Neural progenitor cell (in vitro differentiated cells): ENCODE measurements around the gene SERINC5. TPM values are rescaled to one million over a fixed set of nuclear protein-coding genes. Genes with fewer than 3 reads are reported as not detected.
"Not testable (repeated sequence)": the region's sequence is repeated elsewhere in the genome, so short reads cannot be mapped to it uniquely, and the experiment has no call there.

Source experiments
- DNase-seq: peaks from one replicate; pipeline ENCODE4 v3.0.0-alpha.2; 2016; ENCODE audit warnings: low spot score
- H2AFZ ChIP-seq: fragments of 200-600 bp; sonication (generic); replicated peaks from 2 replicates; pipeline ENCODE4 v1.6.1; 2016; ENCODE audit warnings: antibody characterized with exemption
- H3F3A ChIP-seq: fragments of 200-600 bp; sonication (generic); 2 replicates; pipeline ENCODE4 v1.6.1; 2016; ENCODE audit warnings: antibody characterized with exemption, low read depth
- H3K27ac ChIP-seq: fragments of 200-600 bp; sonication (generic); 2 replicates; pipeline ENCODE4 v1.5.1; 2016; ENCODE audit warnings: mild to moderate bottlenecking
- H3K27me3 ChIP-seq: fragments of 200-600 bp; sonication (generic); 2 replicates; pipeline ENCODE4 v1.6.1; 2016; ENCODE audit warnings: mild to moderate bottlenecking, moderate library complexity
- H3K36me3 ChIP-seq: fragments of 200-600 bp; sonication (generic); 2 replicates; pipeline ENCODE4 v1.5.1; 2016
- H3K4me1 ChIP-seq: fragments of 200-600 bp; sonication (generic); 2 replicates; pipeline ENCODE4 v1.6.1; 2016; ENCODE audit warnings: mixed run types
- H3K4me2 ChIP-seq: fragments of 200-600 bp; sonication (generic); 2 replicates; pipeline ENCODE4 v1.6.1; 2016
- H3K4me3 ChIP-seq: fragments of 200-600 bp; sonication (generic); 2 replicates; pipeline ENCODE4 v1.5.1; 2016
- H3K79me2 ChIP-seq: fragments of 200-600 bp; sonication (generic); 2 replicates; pipeline ENCODE4 v1.6.1; 2016; ENCODE audit warnings: low read depth
- H3K9ac ChIP-seq: fragments of 200-600 bp; sonication (generic); 2 replicates; pipeline ENCODE4 v1.6.1; 2016
- H3K9me3 ChIP-seq: fragments of 200-600 bp; sonication (generic); 2 replicates; pipeline ENCODE4 v1.5.1; 2016; ENCODE audit warnings: low read depth
- H4K20me1 ChIP-seq: fragments of 200-600 bp; sonication (generic); 2 replicates; pipeline ENCODE4 v1.6.1; 2016; ENCODE audit warnings: low read depth
- H3K27ac Mint-ChIP-seq: 3 replicates; pipeline ENCODE4 v1.8.0; 2021; ENCODE audit warnings: mixed read lengths
- H3K27me3 Mint-ChIP-seq: 2 replicates; pipeline ENCODE4 v1.8.0; 2022; ENCODE audit warnings: low read depth, mild to moderate bottlenecking, inconsistent platforms, moderate library complexity, mixed read lengths; ENCODE audit not compliant: insufficient read depth
- H3K36me3 Mint-ChIP-seq: 3 replicates; pipeline ENCODE4 v1.8.0; 2021; ENCODE audit warnings: mixed read lengths
- H3K4me1 Mint-ChIP-seq: 3 replicates; pipeline ENCODE4 v1.8.0; 2021; ENCODE audit warnings: mixed read lengths
- H3K4me3 Mint-ChIP-seq: 3 replicates; pipeline ENCODE4 v1.8.0; 2021; ENCODE audit warnings: mild to moderate bottlenecking, moderate library complexity, mixed read lengths
- H3K9me3 Mint-ChIP-seq: 3 replicates; pipeline ENCODE4 v1.8.0; 2020; ENCODE audit warnings: mixed read lengths
- EZH2 ChIP-seq: fragments of 200-600 bp; sonication (generic); IDR thresholded peaks from 2 replicates; pipeline ENCODE4 v1.6.1; 2017; ENCODE audit warnings: antibody characterized with exemption, mild to moderate bottlenecking, moderate library complexity
- EZH2phosphoT487 ChIP-seq: fragments of 200-600 bp; sonication (generic); IDR thresholded peaks from 2 replicates; pipeline ENCODE4 v1.6.1; 2017; ENCODE audit warnings: antibody characterized with exemption
- total RNA-seq: library from RNA; depleted of rRNA; stranded (reverse); fragments of >200 nt; gene quantifications from 2 replicates; pipeline ENCODE4 v1.2.3, GENCODE V29; 2015; ENCODE audit warnings: low replicate concordance
- TF ChIP-seq, protein P1 (sequence below): fragments of 200-600 bp; sonication (generic); IDR thresholded peaks from 2 replicates; pipeline ENCODE4 v1.5.1; 2017; ENCODE audit warnings: antibody characterized with exemption, mild to moderate bottlenecking

Gene SERINC5
- total RNA-seq, 1 donor from 2014 or later, result 126 TPM

DNA sequence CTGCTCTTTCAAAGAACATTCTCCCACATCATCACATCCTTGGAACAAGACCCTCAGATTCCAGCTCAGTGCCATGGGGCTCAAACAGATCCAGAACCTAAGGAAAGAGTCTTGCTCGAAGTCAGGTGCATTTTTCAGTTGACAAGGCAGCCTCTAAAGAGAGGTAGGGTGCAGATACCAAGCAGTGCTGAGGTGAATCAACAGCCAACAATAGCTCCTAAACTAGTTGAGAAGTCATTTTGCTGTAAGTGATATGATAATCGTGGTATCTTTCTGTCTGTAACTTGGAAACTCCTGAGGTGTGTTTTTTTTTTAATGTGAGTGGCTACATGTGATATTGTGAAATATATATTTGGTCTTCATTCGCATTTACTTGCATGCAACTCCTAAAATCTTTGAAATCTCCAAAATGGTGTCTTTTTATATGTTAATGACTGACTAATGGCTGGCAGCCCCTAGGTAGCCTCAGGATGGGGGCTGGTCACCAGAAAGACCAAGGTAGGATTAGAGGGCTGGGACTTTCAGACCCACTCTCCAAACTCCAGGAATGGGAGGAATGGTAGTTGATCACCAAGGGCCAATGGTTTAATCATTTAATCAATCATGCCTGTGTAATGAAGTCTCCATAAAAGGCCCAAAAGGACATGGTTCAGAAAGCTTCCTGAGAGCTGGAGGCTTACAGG is 96.6 kb downstream of the SERINC5 start:
- peaks cover 2% of the 10 kb centered on the region for H3K27me3 Mint-ChIP-seq
- H3K27me3 ChIP-seq, result no peaks in the 10 kb centered on the region
- no peak overlapping the region for H3K4me2 ChIP-seq
- no peak overlapping the region for H3K4me3 Mint-ChIP-seq
- H3K36me3 ChIP-seq, result peaks cover 40% of the 10 kb centered on the region
- TF ChIP-seq, protein P1, sequence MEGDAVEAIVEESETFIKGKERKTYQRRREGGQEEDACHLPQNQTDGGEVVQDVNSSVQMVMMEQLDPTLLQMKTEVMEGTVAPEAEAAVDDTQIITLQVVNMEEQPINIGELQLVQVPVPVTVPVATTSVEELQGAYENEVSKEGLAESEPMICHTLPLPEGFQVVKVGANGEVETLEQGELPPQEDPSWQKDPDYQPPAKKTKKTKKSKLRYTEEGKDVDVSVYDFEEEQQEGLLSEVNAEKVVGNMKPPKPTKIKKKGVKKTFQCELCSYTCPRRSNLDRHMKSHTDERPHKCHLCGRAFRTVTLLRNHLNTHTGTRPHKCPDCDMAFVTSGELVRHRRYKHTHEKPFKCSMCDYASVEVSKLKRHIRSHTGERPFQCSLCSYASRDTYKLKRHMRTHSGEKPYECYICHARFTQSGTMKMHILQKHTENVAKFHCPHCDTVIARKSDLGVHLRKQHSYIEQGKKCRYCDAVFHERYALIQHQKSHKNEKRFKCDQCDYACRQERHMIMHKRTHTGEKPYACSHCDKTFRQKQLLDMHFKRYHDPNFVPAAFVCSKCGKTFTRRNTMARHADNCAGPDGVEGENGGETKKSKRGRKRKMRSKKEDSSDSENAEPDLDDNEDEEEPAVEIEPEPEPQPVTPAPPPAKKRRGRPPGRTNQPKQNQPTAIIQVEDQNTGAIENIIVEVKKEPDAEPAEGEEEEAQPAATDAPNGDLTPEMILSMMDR, result no peak
- TF ChIP-seq EZH2 (no peak), EZH2phosphoT487 (no peak)
- no peak overlapping the region for H3K27ac Mint-ChIP-seq
- H2AFZ ChIP-seq, result no peak overlapping the region
- DNase-seq, result no peak
- H3K4me3 ChIP-seq, result no peak overlapping the region
- no peak overlapping the region for H3K9ac ChIP-seq
- peaks cover 58% of the 10 kb centered on the region for H3F3A ChIP-seq
- H3K4me1 Mint-ChIP-seq, result peaks cover 16% of the 10 kb centered on the region
- peaks cover 39% of the 10 kb centered on the region for H3K36me3 Mint-ChIP-seq
- no peaks in the 10 kb centered on the region for H3K79me2 ChIP-seq
- H3K4me1 ChIP-seq, result peaks cover 19% of the 10 kb centered on the region
- H3K27ac ChIP-seq, result peak overlapping the region; percentile 76
- H3K9me3 ChIP-seq, result no peaks in the 10 kb centered on the region
- peaks cover 8% of the 10 kb centered on the region for H3K9me3 Mint-ChIP-seq
- no peaks in the 10 kb centered on the region for H4K20me1 ChIP-seq

DNA sequence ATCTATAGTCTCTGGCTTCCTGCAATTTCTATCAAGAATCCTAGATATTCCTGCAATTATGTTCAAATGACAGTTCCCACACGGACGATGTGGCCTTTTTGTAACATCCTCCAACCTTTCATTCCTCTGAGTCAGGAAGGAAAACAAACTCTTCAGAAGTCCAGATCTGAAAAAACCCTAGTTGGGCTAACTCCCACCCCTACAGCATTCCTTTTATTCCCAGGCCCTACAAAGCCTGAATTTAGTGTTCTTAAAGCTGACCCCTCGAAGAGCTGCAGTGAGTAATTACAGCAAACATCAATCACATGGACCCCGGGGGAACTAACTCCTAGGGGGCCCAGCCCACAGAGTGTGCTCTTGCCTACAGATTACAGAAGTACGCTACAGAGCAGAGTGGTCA is 99.7 kb downstream of the SERINC5 start:
- H3K9me3 Mint-ChIP-seq, result no peaks in the 10 kb centered on the region
- Histone ChIP-seq H3K36me3 (peaks cover 12% of the 10 kb centered on the region), H3K79me2 (no peaks in the 10 kb centered on the region), H3K4me2 (peak overlapping the region; percentile 45), H3K27ac (peak overlapping the region; percentile 76), H3K9me3 (no peaks in the 10 kb centered on the region), H4K20me1 (no peaks in the 10 kb centered on the region), H3K4me1 (peaks cover 24% of the 10 kb centered on the region), H3F3A (peaks cover 50% of the 10 kb centered on the region), H2AFZ (no peak overlapping the region), H3K4me3 (no peak overlapping the region), H3K27me3 (no peaks in the 10 kb centered on the region), H3K9ac (no peak overlapping the region)
- peaks cover 22% of the 10 kb centered on the region for H3K4me1 Mint-ChIP-seq
- H3K27me3 Mint-ChIP-seq, result peaks cover 4% of the 10 kb centered on the region
- no peak overlapping the region for H3K4me3 Mint-ChIP-seq
- TF ChIP-seq, protein P1, result no peak
- TF ChIP-seq EZH2, result no peak
- no peak for TF ChIP-seq EZH2phosphoT487
- peaks cover 15% of the 10 kb centered on the region for H3K36me3 Mint-ChIP-seq
- H3K27ac Mint-ChIP-seq, result peak overlapping the region; percentile 59
- peak; percentile 63 for DNase-seq

DNA sequence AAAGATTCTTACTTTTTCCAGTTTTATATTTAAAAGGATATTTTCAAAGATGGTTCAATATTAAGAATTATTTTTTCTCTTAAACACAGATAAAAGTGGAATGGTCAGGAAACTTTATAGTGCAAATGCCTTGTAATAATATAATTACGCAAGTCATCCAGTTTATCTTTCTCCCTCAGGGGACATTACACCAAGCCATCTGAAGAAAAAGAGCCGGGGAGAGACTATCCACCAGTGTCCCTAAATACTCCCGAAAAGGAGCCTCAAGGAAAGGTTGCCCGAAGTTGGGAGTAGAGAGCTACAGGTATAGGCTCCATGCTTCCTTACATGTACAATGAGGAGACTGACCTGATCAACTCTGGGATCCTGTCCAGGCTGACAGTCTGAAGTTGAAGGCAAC is 101.1 kb downstream of the SERINC5 start:
- H3K4me3 Mint-ChIP-seq, result no peak overlapping the region
- DNase-seq, result no peak
- H2AFZ ChIP-seq, result no peak overlapping the region
- TF ChIP-seq, protein P1, result no peak
- TF ChIP-seq EZH2 (no peak), EZH2phosphoT487 (no peak)
- no peaks in the 10 kb centered on the region for H4K20me1 ChIP-seq
- H3K9me3 Mint-ChIP-seq, result no peaks in the 10 kb centered on the region
- H3K36me3 ChIP-seq, result peaks cover 4% of the 10 kb centered on the region
- peaks cover 21% of the 10 kb centered on the region for H3K36me3 Mint-ChIP-seq
- H3K79me2 ChIP-seq, result no peaks in the 10 kb centered on the region
- H3K27ac ChIP-seq, result no peak overlapping the region
- no peaks in the 10 kb centered on the region for H3K27me3 ChIP-seq
- peaks cover 33% of the 10 kb centered on the region for H3K4me1 Mint-ChIP-seq
- no peak overlapping the region for H3K27ac Mint-ChIP-seq
- H3K4me3 ChIP-seq, result no peak overlapping the region
- H3K9ac ChIP-seq, result no peak overlapping the region
- no peaks in the 10 kb centered on the region for H3K9me3 ChIP-seq
- H3K4me2 ChIP-seq, result no peak overlapping the region
- peaks cover 24% of the 10 kb centered on the region for H3K4me1 ChIP-seq
- peaks cover 4% of the 10 kb centered on the region for H3K27me3 Mint-ChIP-seq
- H3F3A ChIP-seq, result peaks cover 40% of the 10 kb centered on the region

DNA sequence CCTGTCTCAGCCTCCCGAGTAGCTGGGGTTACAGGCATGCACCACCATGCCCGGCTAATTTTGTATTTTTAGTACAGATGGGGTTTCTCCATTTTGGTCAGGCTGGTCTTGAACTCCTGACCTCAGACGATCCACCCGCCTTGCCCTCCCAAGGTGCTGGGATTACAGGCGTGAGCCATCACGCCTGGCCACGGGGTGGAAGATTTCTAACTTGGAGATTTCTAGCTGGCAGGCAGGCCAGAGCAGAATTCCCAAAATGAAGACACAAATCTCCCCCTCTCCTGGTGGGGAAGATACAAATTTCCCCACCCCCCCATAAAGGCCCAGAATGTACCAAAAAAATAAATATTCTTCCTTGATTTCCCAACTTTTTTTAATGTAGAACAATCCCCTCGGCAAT is 101.6 kb downstream of the SERINC5 start:
- H3K4me2 ChIP-seq, H3K9me3 ChIP-seq, H3K27ac Mint-ChIP-seq, H3K9me3 Mint-ChIP-seq, H3K4me3 ChIP-seq, H3K4me3 Mint-ChIP-seq, H4K20me1 ChIP-seq, H3K9ac ChIP-seq, H3K79me2 ChIP-seq, H3K27me3 ChIP-seq, H3K27me3 Mint-ChIP-seq, H3K27ac ChIP-seq, H3K36me3 ChIP-seq, H2AFZ ChIP-seq, DNase-seq: not testable (repeated sequence)
- peaks cover 37% of the 10 kb centered on the region for H3K4me1 Mint-ChIP-seq
- H3K36me3 Mint-ChIP-seq, result peaks cover 16% of the 10 kb centered on the region
- Histone ChIP-seq H3F3A (peaks cover 36% of the 10 kb centered on the region), H3K4me1 (peaks cover 24% of the 10 kb centered on the region)
